ENCODE results near the gene SIRT2.
"Not testable (repeated sequence)": the region's sequence is repeated elsewhere in the genome, so short reads cannot be mapped to it uniquely, and the experiment has no call there.

SIRT2 gene

GRCh38 chr19:38893341-38893771 is 6.1 kb downstream of the SIRT2 start:
- Histone ChIP-seq H3K27ac (ENCODE audit: low read length) (no peak overlapping the region), H3K27me3 (ENCODE audit: control insufficient read depth in 1 of 2, insufficient read depth in 2 of 2, low read length in 2 of 2) (no peaks in the 10 kb centered on the region), H3K4me1 (ENCODE audit: control insufficient read depth, insufficient read depth, low read length) (peaks cover 10% of the 10 kb centered on the region), H3K4me3 (ENCODE audit: low read length in 2 of 2) (no peak overlapping the region), H3K9me3 (ENCODE audit: control insufficient read depth in 2 of 2, low read length in 2 of 2) (no peaks in the 10 kb centered on the region), H3K9ac (ENCODE audit: low read length in 2 of 2) (no peak overlapping the region), H3K36me3 (ENCODE audit: control insufficient read depth in 2 of 2, insufficient read depth in 2 of 2, low read length in 2 of 2) (peaks cover 21 to 32% of the 10 kb centered on the region in 2 donors)

- H3K27ac ChIP-seq (ENCODE audit: low read length): no peak overlapping the region
- no peak overlapping the region for H3K4me3 ChIP-seq (ENCODE audit: low read length in 2 of 2)
- H3K27me3 ChIP-seq (ENCODE audit: control insufficient read depth in 1 of 2, insufficient read depth in 2 of 2, low read length in 2 of 2): no peaks in the 10 kb centered on the region
- peaks cover 26 to 33% of the 10 kb centered on the region in 2 donors for H3K36me3 ChIP-seq (ENCODE audit: control insufficient read depth in 2 of 2, insufficient read depth in 2 of 2, low read length in 2 of 2)
- H3K9me3 ChIP-seq (ENCODE audit: control insufficient read depth in 2 of 2, low read length in 2 of 2): no peaks in the 10 kb centered on the region
- peak overlapping the region in 1 of 2 donors; percentile 33 for H3K9ac ChIP-seq (ENCODE audit: low read length in 2 of 2)
- H3K4me1 ChIP-seq (ENCODE audit: control insufficient read depth, insufficient read depth, low read length): peaks cover 5% of the 10 kb centered on the region
These were observed 6.6 kb downstream of the SIRT2 start for GRCh38 chr19:38892841-38893240.

GRCh38 chr19:38891771-38892170 is 7.6 kb downstream of the SIRT2 start:
- Histone ChIP-seq H3K36me3 (ENCODE audit: control insufficient read depth in 2 of 2, insufficient read depth in 2 of 2, low read length in 2 of 2) (peaks cover 27 to 33% of the 10 kb centered on the region in 2 donors), H3K27me3 (ENCODE audit: control insufficient read depth in 1 of 2, insufficient read depth in 2 of 2, low read length in 2 of 2) (no peaks in the 10 kb centered on the region), H3K4me3 (ENCODE audit: low read length in 2 of 2) (no peak overlapping the region), H3K9ac (ENCODE audit: low read length in 2 of 2) (peak overlapping the region in 1 of 2 donors; percentile 5), H3K27ac (ENCODE audit: low read length) (no peak overlapping the region), H3K9me3 (ENCODE audit: control insufficient read depth in 2 of 2, low read length in 2 of 2) (no peaks in the 10 kb centered on the region), H3K4me1 (ENCODE audit: control insufficient read depth, insufficient read depth, low read length) (no peaks in the 10 kb centered on the region)

- Histone ChIP-seq H3K9me3 (ENCODE audit: control insufficient read depth in 2 of 2, low read length in 2 of 2) (no peaks in the 10 kb centered on the region), H3K27me3 (ENCODE audit: control insufficient read depth in 1 of 2, insufficient read depth in 2 of 2, low read length in 2 of 2) (no peaks in the 10 kb centered on the region), H3K9ac (ENCODE audit: low read length in 2 of 2) (no peak overlapping the region), H3K4me3 (ENCODE audit: low read length in 2 of 2) (no peak overlapping the region), H3K4me1 (ENCODE audit: control insufficient read depth, insufficient read depth, low read length) (peaks cover 6% of the 10 kb centered on the region), H3K36me3 (ENCODE audit: control insufficient read depth in 2 of 2, insufficient read depth in 2 of 2, low read length in 2 of 2) (peaks cover 27 to 33% of the 10 kb centered on the region in 2 donors), H3K27ac (ENCODE audit: low read length) (no peak overlapping the region)
These were observed 8.7 kb downstream of the SIRT2 start for GRCh38 chr19:38890686-38891085.

GRCh38 chr19:38889803-38890202 is 9.6 kb downstream of the SIRT2 start:
- Histone ChIP-seq H3K27ac (ENCODE audit: low read length) (no peak overlapping the region), H3K9ac (ENCODE audit: low read length in 2 of 2) (no peak overlapping the region), H3K9me3 (ENCODE audit: control insufficient read depth in 2 of 2, low read length in 2 of 2) (no peaks in the 10 kb centered on the region), H3K4me3 (ENCODE audit: low read length in 2 of 2) (no peak overlapping the region), H3K4me1 (ENCODE audit: control insufficient read depth, insufficient read depth, low read length) (peaks cover 6% of the 10 kb centered on the region), H3K36me3 (ENCODE audit: control insufficient read depth in 2 of 2, insufficient read depth in 2 of 2, low read length in 2 of 2) (peaks cover 27 to 33% of the 10 kb centered on the region in 2 donors), H3K27me3 (ENCODE audit: control insufficient read depth in 1 of 2, insufficient read depth in 2 of 2, low read length in 2 of 2) (no peaks in the 10 kb centered on the region)

GRCh38 chr19:38888876-38889275 is 10.5 kb downstream of the SIRT2 start:
- H3K27me3 ChIP-seq (ENCODE audit: control insufficient read depth in 1 of 2, insufficient read depth in 2 of 2, low read length in 2 of 2): no peaks in the 10 kb centered on the region
- H3K9ac ChIP-seq (ENCODE audit: low read length in 2 of 2): no peak overlapping the region
- peaks cover 27 to 33% of the 10 kb centered on the region in 2 donors for H3K36me3 ChIP-seq (ENCODE audit: control insufficient read depth in 2 of 2, insufficient read depth in 2 of 2, low read length in 2 of 2)
- H3K9me3 ChIP-seq (ENCODE audit: control insufficient read depth in 2 of 2, low read length in 2 of 2): no peaks in the 10 kb centered on the region
- no peak overlapping the region for H3K4me3 ChIP-seq (ENCODE audit: low read length in 2 of 2)
- H3K27ac ChIP-seq (ENCODE audit: low read length): no peak overlapping the region
- peaks cover 6% of the 10 kb centered on the region for H3K4me1 ChIP-seq (ENCODE audit: control insufficient read depth, insufficient read depth, low read length)

GRCh38 chr19:38884691-38885090 is 14.7 kb downstream of the SIRT2 start:
- H3K9ac ChIP-seq (ENCODE audit: low read length in 2 of 2); H3K4me1 ChIP-seq (ENCODE audit: control insufficient read depth, insufficient read depth, low read length); H3K27me3 ChIP-seq (ENCODE audit: control insufficient read depth in 1 of 2, insufficient read depth in 2 of 2, low read length in 2 of 2); H3K9me3 ChIP-seq (ENCODE audit: control insufficient read depth in 2 of 2, low read length in 2 of 2); H3K27ac ChIP-seq (ENCODE audit: low read length); H3K4me3 ChIP-seq (ENCODE audit: low read length in 2 of 2): not testable (repeated sequence)
- H3K36me3 ChIP-seq (ENCODE audit: control insufficient read depth in 2 of 2, insufficient read depth in 2 of 2, low read length in 2 of 2): peaks cover 25 to 26% of the 10 kb centered on the region in 2 donors

GRCh38 chr19:38883286-38883685 is 16.1 kb downstream of the SIRT2 start:
- H3K4me1 ChIP-seq (ENCODE audit: control insufficient read depth, insufficient read depth, low read length): peaks cover 6% of the 10 kb centered on the region
- H3K27me3 ChIP-seq (ENCODE audit: control insufficient read depth in 1 of 2, insufficient read depth in 2 of 2, low read length in 2 of 2): no peaks in the 10 kb centered on the region
- H3K36me3 ChIP-seq (ENCODE audit: control insufficient read depth in 2 of 2, insufficient read depth in 2 of 2, low read length in 2 of 2): peaks cover 15 to 16% of the 10 kb centered on the region in 2 donors
- H3K9ac ChIP-seq (ENCODE audit: low read length in 2 of 2): no peak overlapping the region
- H3K27ac ChIP-seq (ENCODE audit: low read length): no peak overlapping the region
- no peaks in the 10 kb centered on the region for H3K9me3 ChIP-seq (ENCODE audit: control insufficient read depth in 2 of 2, low read length in 2 of 2)
- no peak overlapping the region for H3K4me3 ChIP-seq (ENCODE audit: low read length in 2 of 2)

GRCh38 chr19:38880882-38881609 is 18.4 kb downstream of the SIRT2 start:
- Histone ChIP-seq H3K27me3 (ENCODE audit: control insufficient read depth in 1 of 2, insufficient read depth in 2 of 2, low read length in 2 of 2) (no peaks in the 10 kb centered on the region), H3K4me1 (ENCODE audit: control insufficient read depth, insufficient read depth, low read length) (peaks cover 4% of the 10 kb centered on the region), H3K36me3 (ENCODE audit: control insufficient read depth in 2 of 2, insufficient read depth in 2 of 2, low read length in 2 of 2) (peaks cover 10 to 15% of the 10 kb centered on the region in 2 donors), H3K4me3 (ENCODE audit: low read length in 2 of 2) (no peak overlapping the region), H3K27ac (ENCODE audit: low read length) (no peak overlapping the region), H3K9ac (ENCODE audit: low read length in 2 of 2) (no peak overlapping the region), H3K9me3 (ENCODE audit: control insufficient read depth in 2 of 2, low read length in 2 of 2) (no peaks in the 10 kb centered on the region)

GRCh38 chr19:38880076-38880881 is 19.1 kb downstream of the SIRT2 start:
- Histone ChIP-seq H3K36me3 (ENCODE audit: control insufficient read depth in 2 of 2, insufficient read depth in 2 of 2, low read length in 2 of 2) (peaks cover 10 to 15% of the 10 kb centered on the region in 2 donors), H3K9ac (ENCODE audit: low read length in 2 of 2) (no peak overlapping the region), H3K4me3 (ENCODE audit: low read length in 2 of 2) (no peak overlapping the region), H3K4me1 (ENCODE audit: control insufficient read depth, insufficient read depth, low read length) (no peaks in the 10 kb centered on the region), H3K27ac (ENCODE audit: low read length) (no peak overlapping the region), H3K27me3 (ENCODE audit: control insufficient read depth in 1 of 2, insufficient read depth in 2 of 2, low read length in 2 of 2) (no peaks in the 10 kb centered on the region), H3K9me3 (ENCODE audit: control insufficient read depth in 2 of 2, low read length in 2 of 2) (no peaks in the 10 kb centered on the region)

GRCh38 chr19:38879400-38879751 is 20.0 kb downstream of the SIRT2 start:
- Histone ChIP-seq H3K36me3 (ENCODE audit: control insufficient read depth in 2 of 2, insufficient read depth in 2 of 2, low read length in 2 of 2) (peaks cover 10 to 15% of the 10 kb centered on the region in 2 donors), H3K9ac (ENCODE audit: low read length in 2 of 2) (no peak overlapping the region), H3K4me1 (ENCODE audit: control insufficient read depth, insufficient read depth, low read length) (no peaks in the 10 kb centered on the region), H3K9me3 (ENCODE audit: control insufficient read depth in 2 of 2, low read length in 2 of 2) (no peaks in the 10 kb centered on the region), H3K27ac (ENCODE audit: low read length) (no peak overlapping the region), H3K4me3 (ENCODE audit: low read length in 2 of 2) (no peak overlapping the region), H3K27me3 (ENCODE audit: control insufficient read depth in 1 of 2, insufficient read depth in 2 of 2, low read length in 2 of 2) (no peaks in the 10 kb centered on the region)
